ENCODE measurements around the gene PCBP3.

GRCh38 chr21:45736690-45737484 is 93.4 kb downstream of the PCBP3 start:
- no peak for TF ChIP-seq ZNF274 (IDR thresholded peaks at IDR 0.05; ENCODE audit: low read depth, low read length)
- no peak for TF ChIP-seq YY1 (IDR thresholded peaks at IDR 0.05; ENCODE audit: insufficient read depth, insufficient read length)
- TF ChIP-seq SUZ12 (IDR thresholded peaks at IDR 0.05; ENCODE audit: extremely low read depth, insufficient read depth, insufficient read length) = no peak
